IPS-20b (cell line): ENCODE measurements around the gene CDK14.

Experiments used
- H3K27ac ChIP-seq: one replicate; pipeline ENCODE4 v1.5.1; 2013; ENCODE audit warnings: low read length
- H3K27me3 ChIP-seq: 2 replicates; pipeline ENCODE4 v1.6.1; 2013; ENCODE audit warnings: mild to moderate bottlenecking, low read length, inconsistent platforms; ENCODE audit not compliant: insufficient read depth
- H3K36me3 ChIP-seq: 2 replicates; pipeline ENCODE4 v1.6.1; 2013; ENCODE audit warnings: low read depth, mild to moderate bottlenecking, inconsistent platforms, low read length, moderate library complexity; ENCODE audit not compliant: insufficient read depth
- H3K4me1 ChIP-seq: 2 replicates; pipeline ENCODE4 v1.6.1; 2013; ENCODE audit warnings: mild to moderate bottlenecking, control low read depth, inconsistent platforms, low read length, moderate library complexity; ENCODE audit not compliant: insufficient read depth
- H3K4me3 ChIP-seq: 2 replicates; pipeline ENCODE4 v1.5.1; 2013; ENCODE audit warnings: mild to moderate bottlenecking, low read length, inconsistent platforms
- H3K9ac ChIP-seq: 2 replicates; pipeline ENCODE4 v1.6.1; 2013; ENCODE audit warnings: low read depth, mild to moderate bottlenecking, inconsistent platforms, low read length, moderate library complexity
- H3K9me3 ChIP-seq: 2 replicates; pipeline ENCODE4 v1.6.1; 2013; ENCODE audit warnings: mild to moderate bottlenecking, low read depth, low read length, inconsistent platforms; ENCODE audit not compliant: insufficient read depth

The CDK14 gene

DNA sequence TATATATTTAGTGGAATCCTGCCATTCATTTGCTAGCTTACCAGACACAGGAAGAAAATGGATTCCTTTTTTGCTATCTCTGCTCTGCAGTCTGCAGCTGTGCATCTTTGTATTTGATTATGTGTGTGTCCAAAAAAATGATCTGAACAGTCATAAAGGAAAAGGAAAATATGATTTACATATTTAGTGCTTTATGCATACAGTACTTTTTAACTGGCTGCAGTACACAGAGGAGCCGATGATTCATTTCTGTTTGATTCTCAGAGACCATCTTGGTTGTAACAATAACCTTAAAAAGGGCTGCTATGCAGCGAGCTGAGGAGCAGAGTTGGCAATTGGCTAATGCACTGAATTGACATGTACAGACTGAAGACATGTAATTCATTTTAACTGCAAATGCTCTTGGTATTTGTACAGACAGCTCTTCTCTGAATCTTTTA, 516.8 kb downstream of the CDK14 start:
- H3K9ac ChIP-seq: no peak overlapping the region
- H3K36me3 ChIP-seq: no peaks in the 10 kb centered on the region
- no peaks in the 10 kb centered on the region for H3K9me3 ChIP-seq
- H3K4me1 ChIP-seq: no peaks in the 10 kb centered on the region
- H3K27me3 ChIP-seq: no peaks in the 10 kb centered on the region
- no peak overlapping the region for H3K4me3 ChIP-seq
- no peak overlapping the region for H3K27ac ChIP-seq

DNA sequence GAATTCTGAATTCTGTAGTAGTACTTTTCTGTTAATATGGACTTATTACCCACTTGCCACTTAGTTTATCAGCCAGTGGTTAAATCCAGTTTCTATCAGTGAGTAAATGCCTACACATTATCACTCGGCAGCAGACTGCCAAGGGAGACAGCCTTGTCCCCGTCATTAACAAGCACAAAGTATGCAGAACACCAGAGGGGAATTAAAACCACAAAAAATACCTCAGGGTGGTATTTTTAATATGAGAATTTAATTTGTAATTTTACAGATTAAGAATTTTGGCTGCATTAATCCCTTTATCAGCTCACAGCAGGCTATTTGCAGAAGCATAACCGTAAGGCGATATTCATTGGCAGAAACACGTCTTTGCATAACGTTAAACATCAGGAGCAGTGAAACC, 518.1 kb downstream of the CDK14 start:
- H3K27me3 ChIP-seq: no peaks in the 10 kb centered on the region
- peaks cover 4% of the 10 kb centered on the region; the same call in 1 of the 2 replicates for H3K36me3 ChIP-seq
- H3K4me1 ChIP-seq: no peaks in the 10 kb centered on the region
- H3K9me3 ChIP-seq: no peaks in the 10 kb centered on the region
- no peak overlapping the region for H3K9ac ChIP-seq
- H3K4me3 ChIP-seq: no peak overlapping the region
- H3K27ac ChIP-seq: no peak overlapping the region

GRCh38 chr7:91126762-91127161, 530.6 kb downstream of the CDK14 start:
- Histone ChIP-seq H3K27ac (no peak overlapping the region), H3K27me3 (no peaks in the 10 kb centered on the region), H3K9me3 (no peaks in the 10 kb centered on the region), H3K4me1 (peaks cover 25% of the 10 kb centered on the region; the same call in 1 of the 2 replicates), H3K9ac (no peak overlapping the region), H3K4me3 (no peak overlapping the region), H3K36me3 (no peaks in the 10 kb centered on the region)

GRCh38 chr7:91127325-91127724, 531.2 kb downstream of the CDK14 start:
- H3K27me3 ChIP-seq: no peaks in the 10 kb centered on the region
- H3K36me3 ChIP-seq: no peaks in the 10 kb centered on the region
- no peak overlapping the region for H3K4me3 ChIP-seq
- no peaks in the 10 kb centered on the region for H3K9me3 ChIP-seq
- no peak overlapping the region for H3K27ac ChIP-seq
- H3K9ac ChIP-seq: no peak overlapping the region
- peaks cover 25% of the 10 kb centered on the region; the same call in 1 of the 2 replicates for H3K4me1 ChIP-seq

DNA sequence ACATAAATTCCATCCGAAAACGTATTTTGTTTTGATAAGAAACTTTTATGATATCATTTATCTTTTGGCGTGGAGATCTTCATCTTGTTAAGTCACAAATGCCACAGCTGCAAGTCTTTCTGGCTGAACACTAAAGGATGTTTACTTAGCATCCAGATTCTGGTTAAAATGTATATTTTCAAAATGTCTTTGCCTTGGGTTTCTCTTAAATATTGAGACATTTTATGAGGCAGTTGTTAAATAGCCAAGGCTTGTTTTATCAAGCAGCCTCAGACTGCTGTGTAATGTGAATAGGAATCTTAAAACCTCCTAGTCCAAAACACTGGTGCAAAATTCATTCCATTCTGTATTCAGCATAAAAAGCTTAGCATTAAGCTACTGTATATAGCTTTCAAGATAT, 531.8 kb downstream of the CDK14 start:
- H3K9ac ChIP-seq: no peak overlapping the region
- no peaks in the 10 kb centered on the region for H3K36me3 ChIP-seq
- peaks cover 25% of the 10 kb centered on the region; the same call in 1 of the 2 replicates for H3K4me1 ChIP-seq
- H3K27me3 ChIP-seq: no peaks in the 10 kb centered on the region
- H3K27ac ChIP-seq: no peak overlapping the region
- no peak overlapping the region for H3K4me3 ChIP-seq
- no peaks in the 10 kb centered on the region for H3K9me3 ChIP-seq

- no peaks in the 10 kb centered on the region for H3K36me3 ChIP-seq
- H3K9ac ChIP-seq: no peak overlapping the region
- H3K27ac ChIP-seq: no peak overlapping the region
- no peak overlapping the region for H3K4me3 ChIP-seq
- no peaks in the 10 kb centered on the region for H3K27me3 ChIP-seq
- peaks cover 25% of the 10 kb centered on the region; the same call in 1 of the 2 replicates for H3K4me1 ChIP-seq
- no peaks in the 10 kb centered on the region for H3K9me3 ChIP-seq
Measured at GRCh38 chr7:91128683-91129348, 532.7 kb downstream of the CDK14 start.

DNA sequence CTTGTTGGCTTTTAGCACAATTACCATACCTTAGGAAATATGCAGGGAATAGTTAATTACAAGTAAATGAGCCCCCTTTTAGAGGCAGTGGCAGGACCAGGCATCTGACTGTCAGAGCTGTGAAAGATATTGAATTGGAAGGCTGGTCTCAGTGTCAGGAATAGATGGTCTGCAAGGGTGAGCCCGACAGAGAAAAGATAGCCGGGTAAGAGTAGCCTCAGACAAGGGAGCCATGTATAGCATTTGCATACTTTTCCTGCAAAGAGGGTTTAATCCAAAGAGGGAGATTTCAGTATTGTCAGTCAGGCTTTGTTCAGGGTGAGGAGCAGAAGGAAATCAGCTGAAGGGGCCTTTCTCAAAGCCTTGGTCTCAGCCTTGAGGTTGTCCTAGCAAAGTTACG, 539.2 kb downstream of the CDK14 start:
- no peaks in the 10 kb centered on the region for H3K27me3 ChIP-seq
- H3K9ac ChIP-seq: no peak overlapping the region; the same call in 1 of the 2 replicates
- H3K9me3 ChIP-seq: no peaks in the 10 kb centered on the region
- no peak overlapping the region for H3K27ac ChIP-seq
- no peak overlapping the region for H3K4me3 ChIP-seq
- H3K4me1 ChIP-seq: peaks cover 14% of the 10 kb centered on the region; the same call in 1 of the 2 replicates
- no peaks in the 10 kb centered on the region for H3K36me3 ChIP-seq

GRCh38 chr7:91135703-91136430, 539.7 kb downstream of the CDK14 start:
- H3K9me3 ChIP-seq: no peaks in the 10 kb centered on the region
- H3K36me3 ChIP-seq: no peaks in the 10 kb centered on the region
- no peak overlapping the region for H3K4me3 ChIP-seq
- H3K27me3 ChIP-seq: no peaks in the 10 kb centered on the region
- peaks cover 14% of the 10 kb centered on the region; the same call in 1 of the 2 replicates for H3K4me1 ChIP-seq
- no peak overlapping the region for H3K9ac ChIP-seq
- H3K27ac ChIP-seq: no peak overlapping the region

GRCh38 chr7:91137153-91137787, 541.1 kb downstream of the CDK14 start:
- Histone ChIP-seq H3K4me1 (peaks cover 14% of the 10 kb centered on the region; the same call in 1 of the 2 replicates), H3K27me3 (no peaks in the 10 kb centered on the region), H3K9me3 (no peaks in the 10 kb centered on the region), H3K27ac (no peak overlapping the region), H3K36me3 (no peaks in the 10 kb centered on the region), H3K9ac (no peak overlapping the region), H3K4me3 (no peak overlapping the region)

- H3K27me3 ChIP-seq: no peaks in the 10 kb centered on the region
- peaks cover 14% of the 10 kb centered on the region; the same call in 1 of the 2 replicates for H3K4me1 ChIP-seq
- no peaks in the 10 kb centered on the region for H3K36me3 ChIP-seq
- no peak overlapping the region for H3K27ac ChIP-seq
- no peak overlapping the region for H3K4me3 ChIP-seq
- no peak overlapping the region for H3K9ac ChIP-seq
- no peaks in the 10 kb centered on the region for H3K9me3 ChIP-seq
Measured at GRCh38 chr7:91137788-91138368, 541.8 kb downstream of the CDK14 start.

DNA sequence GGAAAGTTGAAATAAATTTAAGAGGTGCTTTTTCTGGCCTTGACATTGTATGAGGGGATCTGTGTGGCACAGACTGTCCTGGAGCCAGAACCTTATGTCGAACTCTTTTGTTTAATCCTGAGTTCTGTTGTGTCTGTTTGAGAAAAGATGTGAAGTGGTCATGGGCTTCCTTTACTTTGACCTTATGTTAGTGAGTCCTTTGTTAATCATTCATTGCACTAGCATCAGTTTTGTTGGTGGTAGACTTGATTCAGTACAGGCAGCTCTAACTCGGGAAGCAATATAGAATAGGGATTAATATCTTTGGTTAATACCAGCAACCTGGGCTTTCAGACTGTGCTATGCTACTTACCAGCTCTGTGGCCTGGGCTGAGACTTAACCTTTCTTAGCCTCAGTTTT, 544.2 kb downstream of the CDK14 start:
- H3K27ac ChIP-seq: no peak overlapping the region
- H3K36me3 ChIP-seq: no peaks in the 10 kb centered on the region
- H3K4me1 ChIP-seq: peaks cover 7% of the 10 kb centered on the region; the same call in 1 of the 2 replicates
- no peak overlapping the region for H3K9ac ChIP-seq
- H3K4me3 ChIP-seq: no peak overlapping the region
- H3K27me3 ChIP-seq: no peaks in the 10 kb centered on the region
- H3K9me3 ChIP-seq: no peaks in the 10 kb centered on the region
